ENCODE data around the gene PANX3.

DNA sequence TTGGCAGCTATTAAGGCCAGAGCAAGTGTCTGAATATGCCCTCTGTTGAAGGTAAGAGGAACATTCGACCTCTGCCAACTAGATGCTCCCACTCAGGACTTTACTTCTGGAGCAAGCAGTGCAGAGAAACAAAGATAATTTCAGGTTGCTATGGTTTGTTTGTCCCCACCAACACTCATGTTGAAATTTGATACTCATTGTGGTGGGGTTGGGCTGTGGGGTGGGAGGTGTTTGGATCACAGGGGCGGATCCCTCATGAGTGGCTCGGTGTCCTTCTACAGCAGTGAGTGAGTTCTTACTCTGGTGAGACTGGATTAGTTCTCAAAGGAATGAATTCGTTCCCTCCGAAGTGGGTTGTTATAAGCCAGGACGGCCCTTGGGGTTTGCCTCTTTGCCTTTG, 29.4 kb upstream of the PANX3 start:
- TF ChIP-seq, protein P1, sequence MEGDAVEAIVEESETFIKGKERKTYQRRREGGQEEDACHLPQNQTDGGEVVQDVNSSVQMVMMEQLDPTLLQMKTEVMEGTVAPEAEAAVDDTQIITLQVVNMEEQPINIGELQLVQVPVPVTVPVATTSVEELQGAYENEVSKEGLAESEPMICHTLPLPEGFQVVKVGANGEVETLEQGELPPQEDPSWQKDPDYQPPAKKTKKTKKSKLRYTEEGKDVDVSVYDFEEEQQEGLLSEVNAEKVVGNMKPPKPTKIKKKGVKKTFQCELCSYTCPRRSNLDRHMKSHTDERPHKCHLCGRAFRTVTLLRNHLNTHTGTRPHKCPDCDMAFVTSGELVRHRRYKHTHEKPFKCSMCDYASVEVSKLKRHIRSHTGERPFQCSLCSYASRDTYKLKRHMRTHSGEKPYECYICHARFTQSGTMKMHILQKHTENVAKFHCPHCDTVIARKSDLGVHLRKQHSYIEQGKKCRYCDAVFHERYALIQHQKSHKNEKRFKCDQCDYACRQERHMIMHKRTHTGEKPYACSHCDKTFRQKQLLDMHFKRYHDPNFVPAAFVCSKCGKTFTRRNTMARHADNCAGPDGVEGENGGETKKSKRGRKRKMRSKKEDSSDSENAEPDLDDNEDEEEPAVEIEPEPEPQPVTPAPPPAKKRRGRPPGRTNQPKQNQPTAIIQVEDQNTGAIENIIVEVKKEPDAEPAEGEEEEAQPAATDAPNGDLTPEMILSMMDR (IDR thresholded peaks at IDR 0.05; ENCODE audit: poor library complexity, severe bottlenecking): no peak
- TF ChIP-seq EP300 (conservative IDR thresholded peaks at IDR 0.05; ENCODE audit: poor library complexity, severe bottlenecking) (no peak), EZH2 (IDR thresholded peaks at IDR 0.05; ENCODE audit: borderline replicate concordance, insufficient read depth, low read length, poor library complexity, severe bottlenecking) (no peak), POLR2AphosphoS5 (IDR thresholded peaks at IDR 0.05) (no peak)

Data from neural cell (in vitro differentiated cells).